Natural killer cell (primary cell): ENCODE results near the gene CARMIL1. TPM values are rescaled to one million over a fixed set of nuclear protein-coding genes. Genes with fewer than 3 reads are reported as not detected.

Source experiments
- ATAC-seq, 3 donors: fragments of 150-1000 bp in 2 of 3; fragments of 200-7000 bp in 1 of 3; cut with Tn5 transposase; 1 replicate in 1 of 3; 2 replicates in 2 of 3; pipeline ENCODE4 v1.10.0; 2021; ENCODE audit warnings: mild to moderate bottlenecking in 2 of 3, moderate library complexity in 2 of 3
- DNase-seq, 2 donors: peaks; one replicate each; pipeline versions ENCODE4 v3.0.0 to v3.0.0-alpha.2; 2013 to 2021; ENCODE audit warnings: mixed read lengths in 1 of 2
- H3K27ac ChIP-seq: one replicate; pipeline ENCODE4 v1.5.1; 2013; ENCODE audit warnings: mild to moderate bottlenecking, low read length
- H3K27me3 ChIP-seq: one replicate; pipeline ENCODE4 v1.6.1; 2013; ENCODE audit warnings: low read length; ENCODE audit not compliant: control insufficient read depth, insufficient read depth
- H3K36me3 ChIP-seq: one replicate; pipeline ENCODE4 v1.6.1; 2013; ENCODE audit warnings: low read length; ENCODE audit not compliant: control insufficient read depth, insufficient read depth
- H3K4me1 ChIP-seq: one replicate; pipeline ENCODE4 v1.6.1; 2013; ENCODE audit warnings: low read length; ENCODE audit not compliant: control insufficient read depth, insufficient read depth
- H3K4me3 ChIP-seq: one replicate; pipeline ENCODE4 v1.5.1; 2013; ENCODE audit warnings: low read length
- H3K9me3 ChIP-seq: one replicate; pipeline ENCODE4 v1.6.1; 2013; ENCODE audit warnings: low read length; ENCODE audit not compliant: control insufficient read depth, insufficient read depth
- H3K27ac Mint-ChIP-seq, 2 donors: one replicate each; pipeline ENCODE4 v1.8.0; 2022; ENCODE audit warnings: mild to moderate bottlenecking in 2 of 2, mixed read lengths in 2 of 2, moderate library complexity in 1 of 2
- H3K27me3 Mint-ChIP-seq, 2 donors: one replicate each; pipeline ENCODE4 v1.8.0; 2022; ENCODE audit warnings: low read depth in 2 of 2, mixed read lengths in 2 of 2
- H3K36me3 Mint-ChIP-seq: one replicate; pipeline ENCODE4 v1.8.0; 2022; ENCODE audit warnings: mixed read lengths
- H3K4me1 Mint-ChIP-seq, 2 donors: one replicate each; pipeline ENCODE4 v1.8.0; 2022; ENCODE audit warnings: mixed read lengths in 2 of 2
- H3K4me3 Mint-ChIP-seq: one replicate; pipeline ENCODE4 v1.8.0; 2022; ENCODE audit warnings: mild to moderate bottlenecking, moderate library complexity, mixed read lengths
- H3K9me3 Mint-ChIP-seq, 2 donors: one replicate each; pipeline ENCODE4 v1.8.0; 2022; ENCODE audit warnings: mixed read lengths in 2 of 2
- CTCF ChIP-seq: fragments of 200-600 bp; IDR thresholded peaks from one replicate; pipeline ENCODE4 v1.8.0; 2022; ENCODE audit warnings: antibody characterized with exemption
- WGBS: methylation state at CpG from one replicate; pipeline ENCODE4 v1.1.7; 2013; ENCODE audit warnings: missing lambda C conversion rate; ENCODE audit not compliant: insufficient coverage; 5-methylcytosine and 5-hydroxymethylcytosine counted together
- intact Hi-C: fragments of 100-400 bp; cut with micrococcal nuclease; formaldehyde crosslinking; loops from one replicate; pipeline ENCODE4 v1.14.2; 2022
- total RNA-seq, 4 donors: library from RNA; stranded (reverse); fragments of 120-200 nt in 1 of 4; gene quantifications; one replicate each; pipeline versions ENCODE4 v1.2.3 to v1.2.4, GENCODE V29; 2013 to 2022

The CARMIL1 gene
- total RNA-seq, 3 donors from 2014 or later (not counting 1 experiment from before 2014, with no cell fraction given) = 0.25 to 1.1 (median 0.35) TPM

- H3K27me3 ChIP-seq = peaks cover 2% of the 10 kb centered on the region
- no peaks in the 10 kb centered on the region for H3K4me1 ChIP-seq
- DNase-seq = no peak
- intact Hi-C loops = no loop called here
- H3K27me3 Mint-ChIP-seq = peaks cover 7 to 12% of the 10 kb centered on the region in 2 donors
- H3K4me1 Mint-ChIP-seq = no peaks in the 10 kb centered on the region
- H3K27ac Mint-ChIP-seq = no peak overlapping the region
- no peaks in the 10 kb centered on the region for H3K36me3 Mint-ChIP-seq
- no peaks in the 10 kb centered on the region for H3K36me3 ChIP-seq
- H3K9me3 ChIP-seq = no peaks in the 10 kb centered on the region
- WGBS = 90% methylated on average over 2 of the region's 2 CpGs
- H3K4me3 Mint-ChIP-seq = no peak overlapping the region
- no peak for TF ChIP-seq CTCF
- H3K9me3 Mint-ChIP-seq = no peaks in the 10 kb centered on the region
- no peak overlapping the region for H3K27ac ChIP-seq
- no peak for ATAC-seq
- no peak overlapping the region for H3K4me3 ChIP-seq
Measured at GRCh38 chr6:25511376-25511775, 232.2 kb downstream of the CARMIL1 start.

GRCh38 chr6:25512560-25512959 is 233.4 kb downstream of the CARMIL1 start:
- no peak for TF ChIP-seq CTCF
- no peaks in the 10 kb centered on the region for H3K4me1 ChIP-seq
- Mint-ChIP-seq H3K4me1 (no peaks in the 10 kb centered on the region), H3K27me3 (peaks cover 0 to 8% of the 10 kb centered on the region in 2 donors), H3K9me3 (no peaks in the 10 kb centered on the region), H3K27ac (no peak overlapping the region), H3K4me3 (no peak overlapping the region), H3K36me3 (no peaks in the 10 kb centered on the region)
- ATAC-seq (no peak), DNase-seq (no peak)
- H3K36me3 ChIP-seq = no peaks in the 10 kb centered on the region
- intact Hi-C loops = no loop called here
- H3K27me3 ChIP-seq = peaks cover 2% of the 10 kb centered on the region
- no peaks in the 10 kb centered on the region for H3K9me3 ChIP-seq
- H3K27ac ChIP-seq = no peak overlapping the region
- no peak overlapping the region for H3K4me3 ChIP-seq

- Histone ChIP-seq H3K27me3 (no peaks in the 10 kb centered on the region), H3K27ac (no peak overlapping the region), H3K4me3 (no peak overlapping the region), H3K9me3 (no peaks in the 10 kb centered on the region), H3K4me1 (no peaks in the 10 kb centered on the region), H3K36me3 (no peaks in the 10 kb centered on the region)
- Mint-ChIP-seq H3K27ac (no peak overlapping the region), H3K36me3 (no peaks in the 10 kb centered on the region), H3K4me3 (no peak overlapping the region), H3K4me1 (no peaks in the 10 kb centered on the region), H3K27me3 (no peaks in the 10 kb centered on the region), H3K9me3 (no peaks in the 10 kb centered on the region)
- ATAC-seq (no peak), DNase-seq (no peak)
- no peak for TF ChIP-seq CTCF
- intact Hi-C loops = no loop called here
Measured at GRCh38 chr6:25519856-25520255, 240.7 kb downstream of the CARMIL1 start.

GRCh38 chr6:25524542-25524941 is 245.4 kb downstream of the CARMIL1 start:
- ATAC-seq = no peak
- Mint-ChIP-seq H3K9me3 (no peaks in the 10 kb centered on the region), H3K4me3 (no peak overlapping the region), H3K27me3 (peaks cover 0 to 3% of the 10 kb centered on the region in 2 donors), H3K36me3 (no peaks in the 10 kb centered on the region), H3K27ac (no peak overlapping the region), H3K4me1 (no peaks in the 10 kb centered on the region)
- Histone ChIP-seq H3K36me3 (no peaks in the 10 kb centered on the region), H3K9me3 (no peaks in the 10 kb centered on the region), H3K27me3 (no peaks in the 10 kb centered on the region), H3K4me3 (no peak overlapping the region), H3K27ac (no peak overlapping the region), H3K4me1 (no peaks in the 10 kb centered on the region)
- no peak for DNase-seq
- no peak for TF ChIP-seq CTCF
- intact Hi-C loops = no loop called here
- no CpG with 5 or more reads among the region's 1 CpG for WGBS
